Neuron (in vitro differentiated cells): ENCODE data around the gene LEFTY1.
A peak's percentile ranks its signal among the peaks of the same experiment; 100 is the strongest.
"Not testable (repeated sequence)": the region's sequence is repeated elsewhere in the genome, so short reads cannot be mapped to it uniquely, and the experiment has no call there.

Experiments used
- H2AFZ ChIP-seq: one replicate; pipeline ENCODE4 v1.6.1; 2013; ENCODE audit warnings: low read depth, mild to moderate bottlenecking, inconsistent platforms, low read length, moderate library complexity
- H3K27me3 ChIP-seq: one replicate; pipeline ENCODE4 v1.6.1; 2013; ENCODE audit warnings: low read length; ENCODE audit not compliant: insufficient read depth
- H3K36me3 ChIP-seq: one replicate; pipeline ENCODE4 v1.6.1; 2013; ENCODE audit warnings: low read length; ENCODE audit not compliant: insufficient read depth
- H3K4me1 ChIP-seq: one replicate; pipeline ENCODE4 v1.6.1; 2013; ENCODE audit warnings: low read length; ENCODE audit not compliant: insufficient read depth
- H3K4me3 ChIP-seq: 2 replicates; pipeline ENCODE4 v1.5.1; 2013; ENCODE audit warnings: mild to moderate bottlenecking, low read length, moderate library complexity
- H3K9me3 ChIP-seq: one replicate; pipeline ENCODE4 v1.6.1; 2013; ENCODE audit warnings: low read length

The LEFTY1 gene

GRCh38 chr1:225890346-225891228 lies 1.6 kb upstream of the LEFTY1 start:
- H3K9me3 ChIP-seq, result no peaks in the 10 kb centered on the region
- peaks cover 6% of the 10 kb centered on the region for H3K27me3 ChIP-seq
- no peaks in the 10 kb centered on the region for H3K36me3 ChIP-seq
- peaks cover 8% of the 10 kb centered on the region for H3K4me1 ChIP-seq
- H2AFZ ChIP-seq, result no peak overlapping the region
- no peak overlapping the region for H3K4me3 ChIP-seq

DNA sequence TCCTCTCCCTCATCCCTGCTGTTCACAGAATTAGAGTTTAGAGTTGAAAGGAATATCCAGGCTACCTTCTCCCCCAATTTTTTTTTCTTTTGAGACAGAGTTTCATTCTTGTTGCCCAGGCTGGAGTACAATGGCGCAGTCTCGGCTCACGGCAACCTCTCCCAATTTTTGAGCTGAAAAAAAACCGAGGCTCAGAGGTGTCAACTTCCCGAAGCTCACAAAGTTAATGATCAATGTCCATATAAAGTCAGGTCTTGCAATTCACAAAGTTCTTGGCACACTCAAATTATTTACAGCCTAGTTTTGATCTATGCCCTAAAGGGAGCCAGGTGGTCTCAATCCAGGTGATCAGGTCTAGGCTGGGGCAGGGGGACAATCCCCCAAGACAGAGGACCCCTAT lies 797 bp upstream of the LEFTY1 start:
- Histone ChIP-seq H3K27me3 (peaks cover 6% of the 10 kb centered on the region), H3K36me3 (no peaks in the 10 kb centered on the region), H3K4me1 (peaks cover 8% of the 10 kb centered on the region), H3K9me3 (no peaks in the 10 kb centered on the region), H2AFZ (no peak overlapping the region), H3K4me3 (no peak overlapping the region)

DNA sequence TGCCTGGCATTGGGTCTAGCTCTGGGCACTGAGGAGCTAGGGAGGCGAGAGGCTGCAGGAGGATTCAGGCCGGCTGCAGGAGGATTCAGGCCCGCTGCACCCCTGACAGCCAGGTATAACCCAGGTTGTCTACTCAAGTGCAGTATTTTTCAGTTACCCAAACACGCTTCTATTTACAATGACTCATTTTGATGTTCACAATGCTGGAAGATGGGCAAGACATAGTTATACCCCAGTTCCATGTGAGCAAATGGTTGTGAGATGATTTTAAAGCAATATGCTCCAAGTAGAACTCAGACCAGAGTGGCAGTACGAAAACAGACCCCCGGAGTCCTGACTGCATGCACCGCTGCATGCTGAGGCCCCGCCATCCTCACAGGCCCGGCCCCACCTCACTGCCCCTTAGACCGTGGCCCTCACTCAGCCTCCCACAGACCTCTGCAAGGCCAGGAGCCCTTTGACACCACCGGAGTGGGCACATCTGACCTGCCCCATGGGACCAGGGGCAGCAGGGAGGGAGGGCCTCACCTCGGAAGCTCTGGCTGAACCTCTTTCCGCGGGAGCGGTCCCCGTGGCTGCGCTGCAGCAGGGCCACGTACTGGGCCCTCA lies 553 bp downstream of the LEFTY1 start:
- no peaks in the 10 kb centered on the region for H3K36me3 ChIP-seq
- peaks cover 6% of the 10 kb centered on the region for H3K27me3 ChIP-seq
- H2AFZ ChIP-seq, result peak overlapping the region; percentile 40
- peaks cover 8% of the 10 kb centered on the region for H3K4me1 ChIP-seq
- no peaks in the 10 kb centered on the region for H3K9me3 ChIP-seq
- no peak overlapping the region for H3K4me3 ChIP-seq

DNA sequence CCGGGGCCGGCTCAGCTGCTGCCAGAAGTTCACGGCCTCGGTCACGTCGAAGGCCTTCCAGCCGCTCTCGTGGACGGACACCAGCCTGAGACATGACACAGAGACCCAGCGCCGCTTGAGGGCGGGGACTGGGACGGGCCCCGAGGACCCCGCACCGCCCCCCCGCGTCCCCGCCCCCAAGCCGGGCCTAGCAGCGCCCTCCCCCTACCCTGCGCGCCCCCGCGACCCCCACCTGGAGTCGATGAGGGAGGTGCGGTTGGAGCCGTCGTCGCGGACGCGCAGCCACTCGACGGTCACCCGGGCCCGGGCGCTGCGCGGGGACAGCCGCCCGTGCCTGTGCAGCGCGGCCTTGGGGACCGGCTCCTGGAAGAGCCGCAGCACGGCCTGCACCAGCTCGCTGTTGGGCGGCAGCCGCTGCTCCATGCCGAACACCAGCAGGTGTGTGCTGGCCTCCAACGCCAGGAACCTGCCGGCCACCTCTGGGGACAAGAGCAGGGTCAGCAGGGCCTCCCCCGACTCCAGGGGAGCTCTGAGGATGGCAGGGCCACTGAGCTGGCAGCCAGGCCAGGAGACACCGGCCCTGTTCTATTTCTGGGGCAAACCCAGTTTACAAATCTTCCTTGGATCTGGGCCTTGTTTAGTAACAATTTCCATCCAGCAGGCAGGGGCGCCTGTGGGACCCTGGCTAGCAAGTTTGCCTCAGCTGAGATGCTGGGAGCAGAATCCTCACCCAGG lies 1.2 kb downstream of the LEFTY1 start:
- not testable (repeated sequence) for H3K4me1 ChIP-seq, H3K36me3 ChIP-seq, H2AFZ ChIP-seq, H3K27me3 ChIP-seq, H3K9me3 ChIP-seq, H3K4me3 ChIP-seq

DNA sequence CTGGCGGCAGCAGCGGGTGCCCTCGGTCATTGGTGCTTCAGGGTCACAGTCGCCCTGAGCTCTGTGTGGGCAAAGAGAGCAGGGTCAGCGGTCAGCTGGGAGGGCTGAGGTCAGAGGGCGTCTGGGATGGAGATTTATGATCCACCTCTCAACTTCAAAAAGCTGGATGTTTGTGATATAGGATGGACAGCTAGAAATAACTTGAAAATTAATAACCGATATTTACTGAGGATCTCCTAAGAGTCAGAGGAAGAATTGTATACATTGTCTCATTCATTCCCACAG lies 2.0 kb downstream of the LEFTY1 start:
- no peak overlapping the region for H3K4me3 ChIP-seq
- H3K27me3 ChIP-seq, result peaks cover 6% of the 10 kb centered on the region
- no peaks in the 10 kb centered on the region for H3K9me3 ChIP-seq
- H2AFZ ChIP-seq, result no peak overlapping the region
- no peaks in the 10 kb centered on the region for H3K36me3 ChIP-seq
- peaks cover 8% of the 10 kb centered on the region for H3K4me1 ChIP-seq

GRCh38 chr1:225886159-225887029 lies 2.6 kb downstream of the LEFTY1 start:
- H2AFZ ChIP-seq, result no peak overlapping the region
- H3K4me3 ChIP-seq, result no peak overlapping the region
- no peaks in the 10 kb centered on the region for H3K36me3 ChIP-seq
- H3K27me3 ChIP-seq, result peaks cover 6% of the 10 kb centered on the region
- H3K9me3 ChIP-seq, result no peaks in the 10 kb centered on the region
- peaks cover 9% of the 10 kb centered on the region for H3K4me1 ChIP-seq

DNA sequence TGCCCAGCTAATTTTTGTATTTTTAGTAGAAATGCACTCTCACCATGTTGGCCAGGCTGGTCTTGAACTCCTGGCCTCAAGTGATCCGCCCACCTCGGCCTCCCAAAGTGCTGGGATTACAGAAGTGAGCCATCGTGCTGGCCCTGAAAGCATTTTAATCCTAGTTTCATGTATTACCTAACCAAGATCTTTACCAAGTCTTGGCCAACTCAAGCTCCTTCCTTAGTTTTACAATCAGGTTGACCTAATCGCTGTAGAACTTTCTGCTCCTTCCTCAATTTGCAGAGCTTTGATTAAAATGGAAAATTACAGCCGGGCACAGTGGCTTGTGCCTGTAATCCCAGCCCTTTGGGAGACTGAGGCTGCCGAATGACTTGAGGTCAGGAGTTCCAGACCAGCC lies 3.6 kb downstream of the LEFTY1 start:
- Histone ChIP-seq H3K4me1 (peaks cover 11% of the 10 kb centered on the region), H3K27me3 (peaks cover 6% of the 10 kb centered on the region), H2AFZ (no peak overlapping the region), H3K36me3 (no peaks in the 10 kb centered on the region), H3K4me3 (no peak overlapping the region), H3K9me3 (no peaks in the 10 kb centered on the region)

- Histone ChIP-seq H2AFZ (no peak overlapping the region), H3K4me3 (no peak overlapping the region), H3K36me3 (no peaks in the 10 kb centered on the region), H3K9me3 (no peaks in the 10 kb centered on the region), H3K4me1 (peaks cover 9% of the 10 kb centered on the region), H3K27me3 (peaks cover 3% of the 10 kb centered on the region)
Measured at GRCh38 chr1:225883616-225884265, 5.2 kb downstream of the LEFTY1 start.

DNA sequence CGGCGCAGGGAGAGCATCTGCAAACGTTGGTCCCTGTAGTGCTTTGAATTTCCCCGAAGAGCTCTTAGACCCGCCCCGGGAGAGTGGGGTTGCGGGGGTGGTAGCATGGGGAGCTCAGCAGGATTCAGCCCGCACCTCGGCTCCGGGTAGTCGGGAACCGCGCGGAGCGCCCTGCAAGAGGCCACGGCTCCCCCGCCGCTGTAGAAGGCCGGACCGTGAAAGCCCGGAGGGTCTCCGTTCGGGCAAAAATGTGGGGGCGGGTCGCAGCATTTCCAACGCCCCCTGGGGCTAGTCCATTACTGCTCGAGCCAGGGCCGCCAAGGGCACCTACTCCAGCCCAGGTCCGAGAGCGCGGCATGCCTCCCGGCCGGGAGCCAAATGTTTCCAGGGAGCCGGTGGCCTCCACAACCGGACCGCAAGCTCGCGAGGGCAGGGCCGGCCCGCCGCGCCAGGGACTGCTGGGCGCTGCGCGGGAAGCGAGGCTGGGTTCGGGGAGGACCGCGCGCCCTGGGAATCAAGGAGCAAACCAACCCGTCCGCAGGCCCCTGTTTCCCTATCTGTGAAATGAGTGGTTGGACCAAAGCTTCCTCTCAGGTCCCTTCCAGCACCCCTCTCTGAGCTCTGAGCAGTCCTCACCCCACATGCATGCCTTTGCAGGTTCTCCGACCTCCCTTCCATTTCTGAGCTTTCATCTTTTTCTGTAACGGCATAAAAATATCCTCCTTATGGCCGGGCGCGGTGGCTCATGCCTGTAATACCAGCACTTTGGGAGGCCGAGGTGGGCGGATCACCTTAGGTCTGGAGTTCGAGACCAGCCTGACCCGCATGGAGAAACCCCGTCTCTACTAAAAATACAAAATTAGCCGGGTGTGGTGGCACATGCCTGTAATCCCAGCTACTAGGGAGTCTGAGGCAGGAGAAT lies 6.0 kb downstream of the LEFTY1 start:
- Histone ChIP-seq H3K36me3 (no peaks in the 10 kb centered on the region), H3K27me3 (no peaks in the 10 kb centered on the region), H3K4me1 (peaks cover 6% of the 10 kb centered on the region), H2AFZ (peak overlapping the region; percentile 98), H3K4me3 (peak overlapping the region; percentile 75), H3K9me3 (no peaks in the 10 kb centered on the region)

- peaks cover 5% of the 10 kb centered on the region for H3K4me1 ChIP-seq
Measured at GRCh38 chr1:225881959-225882693, 6.8 kb downstream of the LEFTY1 start, which contains the start of gene TMEM63A. Gene TMEM63A (minus strand): TSS chr1:225882380. CDS start chr1:225877580, 4,800 bp downstream.

More at GRCh38 chr1:225881959-225882693, 6.8 kb downstream of the LEFTY1 start, which contains the start of gene TMEM63A:
- Histone ChIP-seq H3K36me3 (peaks cover 3% of the 10 kb centered on the region), H3K9me3 (no peaks in the 10 kb centered on the region), H3K4me3 (peak within 1 kb of the TSS; percentile 75), H3K27me3 (no peaks in the 10 kb centered on the region), H2AFZ (peak within 1 kb of the TSS; percentile 98)
